ENCODE data around the gene RELN.

RELN gene

DNA sequence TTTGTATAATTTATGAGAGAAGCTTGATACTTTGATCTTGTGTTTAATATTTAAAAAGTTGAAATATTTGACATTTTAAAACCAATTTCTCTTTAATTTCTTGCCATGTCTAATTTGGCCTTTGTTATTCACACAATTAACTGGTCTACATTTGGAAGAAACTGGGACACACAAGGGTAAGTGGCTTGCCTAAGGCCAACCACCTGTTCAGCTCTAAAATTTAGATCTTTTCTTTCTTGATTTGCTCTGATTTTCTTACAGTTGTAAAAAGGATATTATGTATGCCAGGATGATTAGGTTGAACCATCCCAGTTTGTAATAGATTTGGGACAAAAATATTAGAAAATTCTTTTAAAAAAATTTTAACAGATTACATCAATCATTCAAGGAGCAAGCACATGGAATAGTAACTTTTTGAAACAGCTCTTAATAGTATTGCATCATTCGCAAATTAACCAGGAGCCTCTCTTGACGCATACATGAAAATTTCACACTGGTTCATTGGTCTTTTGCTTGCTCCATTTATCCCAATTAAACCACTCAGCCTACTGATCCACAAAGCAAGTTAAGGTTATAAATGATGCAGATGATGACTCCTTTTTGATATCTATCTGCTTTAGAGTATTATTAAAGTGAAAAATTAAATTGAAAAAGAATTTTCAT is 321.0 kb downstream of the RELN start:
- no peak for DNase-seq

GRCh38 chr7:103666326-103666725 is 323.1 kb downstream of the RELN start:
- no peak for DNase-seq

GRCh38 chr7:103664577-103664976 is 324.9 kb downstream of the RELN start:
- DNase-seq = no peak

- DNase-seq = no peak
These were observed 328.7 kb downstream of the RELN start for GRCh38 chr7:103660455-103661371.

GRCh38 chr7:103658055-103659005 is 331.1 kb downstream of the RELN start:
- DNase-seq = no peak

- DNase-seq = no peak
These were observed 332.0 kb downstream of the RELN start for GRCh38 chr7:103657474-103657894.

- no peak for DNase-seq
These were observed 333.2 kb downstream of the RELN start for GRCh38 chr7:103656221-103656620.

DNA sequence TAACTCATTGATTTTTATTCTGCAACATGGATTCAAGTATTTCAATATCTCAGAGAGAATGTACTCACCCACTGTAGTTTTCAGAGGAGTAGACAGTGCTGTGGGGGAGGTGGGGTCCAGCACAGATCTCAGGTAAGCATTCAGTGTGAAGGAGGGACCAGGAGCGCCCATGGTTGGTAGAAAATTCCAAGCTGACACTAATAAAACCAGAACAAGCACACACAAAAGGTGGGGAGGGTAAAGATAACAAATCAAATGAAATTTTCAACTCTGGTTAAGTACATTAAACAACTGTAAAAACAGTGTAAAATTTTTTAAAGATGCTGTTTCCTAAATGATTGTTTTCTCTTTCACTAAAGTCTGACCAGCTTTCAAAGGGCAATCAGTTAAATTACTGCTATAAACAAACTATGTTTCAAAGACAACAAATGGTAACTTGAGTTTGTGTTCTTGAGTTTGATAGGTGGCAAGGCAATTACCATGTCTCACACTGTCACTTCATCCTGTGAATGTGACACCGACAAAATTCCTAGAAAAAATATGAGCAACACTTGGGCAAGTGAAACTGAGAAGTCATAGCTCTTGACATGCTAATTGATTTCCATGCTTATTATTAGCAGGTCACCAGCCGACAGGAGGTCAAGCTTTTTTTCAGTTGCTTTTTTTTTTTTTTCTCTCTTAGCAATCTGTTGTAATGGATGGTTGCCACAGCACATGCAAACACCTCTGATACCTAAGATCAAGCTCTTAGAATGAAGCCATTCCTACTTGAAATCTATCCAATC is 337.7 kb downstream of the RELN start:
- DNase-seq = no peak

DNA sequence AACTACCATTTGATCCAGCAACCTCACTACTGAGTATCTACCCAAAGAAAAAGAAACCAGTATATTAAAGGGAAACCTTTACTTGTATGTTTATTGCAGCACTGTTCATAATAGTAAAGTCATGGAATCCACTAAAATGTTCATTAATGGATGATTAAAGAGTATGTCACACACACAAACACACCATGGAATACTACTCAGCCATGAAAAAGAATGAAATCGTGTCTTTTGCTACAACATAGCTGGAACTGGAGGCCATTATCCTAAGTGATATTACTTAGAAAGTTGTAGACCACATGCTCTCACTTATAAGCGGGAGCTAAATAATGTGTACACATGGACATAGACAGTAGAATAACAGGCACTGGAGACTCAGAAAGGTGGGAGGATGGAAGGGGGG is 340.4 kb downstream of the RELN start:
- DNase-seq = no peak

- DNase-seq = no peak
These were observed 341.3 kb downstream of the RELN start for GRCh38 chr7:103648135-103648534.

DNA sequence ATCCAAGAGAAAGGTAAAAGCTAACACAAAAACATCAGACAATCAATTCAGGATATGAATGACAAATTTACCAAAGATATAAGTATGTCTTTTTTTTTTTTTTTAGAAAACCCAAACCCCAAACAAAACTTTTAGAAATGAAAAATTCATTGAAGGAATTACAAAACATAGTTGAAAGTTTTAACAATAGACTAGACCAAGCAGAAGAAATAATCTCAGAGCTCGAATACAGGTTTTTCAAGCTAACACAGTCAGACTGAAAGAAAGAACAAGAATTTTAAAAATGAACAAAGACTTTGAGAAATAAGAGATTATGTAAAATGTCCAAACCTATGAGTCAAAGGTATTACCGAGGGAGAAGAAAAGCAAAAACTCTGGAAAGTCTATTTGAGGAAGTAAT is 345.1 kb downstream of the RELN start:
- DNase-seq = no peak

DNA sequence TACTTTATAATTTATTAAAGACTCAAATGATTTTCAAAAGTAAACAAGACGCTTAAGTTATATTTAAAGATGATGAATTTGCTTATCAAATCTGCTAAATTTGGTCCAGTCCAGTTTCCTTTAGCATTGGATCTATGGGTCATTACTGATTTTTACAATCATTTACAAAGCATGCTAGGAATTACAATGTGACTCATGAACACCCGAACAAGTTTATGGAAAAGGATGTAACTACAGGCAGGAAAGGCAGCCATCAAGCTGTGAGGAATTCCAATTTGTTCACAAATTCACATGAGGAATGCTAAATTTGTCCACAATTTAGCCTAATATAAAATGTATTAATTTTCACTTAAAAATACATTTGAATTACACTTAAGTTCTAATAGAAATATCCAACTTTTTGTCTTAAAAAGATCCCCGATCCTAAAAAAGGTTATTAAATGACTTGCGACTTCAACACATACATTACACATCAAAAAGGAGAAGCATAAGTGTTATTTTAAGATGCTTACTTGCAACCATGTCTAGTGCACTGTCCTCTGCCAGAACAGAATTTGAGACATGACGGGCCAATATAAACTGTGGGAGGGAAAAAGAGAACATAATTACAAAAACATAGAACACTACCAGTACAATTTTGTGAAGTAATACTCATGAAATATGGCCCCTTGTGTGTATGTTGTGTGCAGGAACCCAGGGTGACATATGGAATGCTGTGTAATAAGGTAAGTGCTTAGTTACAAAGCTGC is 349.3 kb downstream of the RELN start:
- no peak for DNase-seq

- no peak for DNase-seq
These were observed 351.7 kb downstream of the RELN start for GRCh38 chr7:103637726-103638125.

DNA sequence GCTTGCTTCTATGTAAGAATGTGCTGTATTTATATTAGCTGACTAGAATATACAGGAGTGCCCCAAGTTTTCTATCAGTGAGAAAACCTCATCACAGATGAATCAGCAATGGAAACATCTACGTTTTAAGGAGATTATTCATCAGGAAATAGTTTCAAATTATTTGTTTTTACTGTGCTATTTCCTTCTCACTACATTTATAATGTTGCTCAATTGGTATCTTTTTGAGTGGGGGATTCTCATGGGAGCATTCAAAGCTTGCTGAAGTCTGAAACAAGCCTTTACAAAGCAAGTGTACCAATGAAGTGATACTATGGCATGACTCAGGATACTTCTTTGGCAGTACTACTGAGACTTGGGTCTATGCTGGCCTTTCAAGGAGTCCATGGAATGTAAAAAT is 352.4 kb downstream of the RELN start:
- DNase-seq = no peak

DNA sequence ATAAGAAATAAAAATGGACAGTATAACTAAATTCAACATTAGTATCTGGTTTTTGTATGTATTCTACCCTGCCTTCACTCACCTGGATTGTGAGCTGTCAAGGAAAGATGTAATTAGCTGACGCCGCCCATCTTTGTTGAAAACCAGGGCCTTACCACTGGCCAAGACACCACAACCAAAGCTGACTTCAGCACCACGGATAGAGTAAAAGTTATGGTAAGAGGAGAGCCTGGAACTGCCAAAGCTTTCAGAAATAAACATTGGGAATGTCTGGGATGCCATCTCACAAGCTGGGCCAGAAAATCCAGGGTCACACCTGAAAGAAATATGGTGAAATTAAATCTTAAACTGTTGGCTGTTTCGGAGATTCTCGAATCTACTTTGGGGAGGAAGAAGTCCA is 353.3 kb downstream of the RELN start:
- no peak for DNase-seq

GRCh38 chr7:103632972-103633371 is 356.5 kb downstream of the RELN start:
- DNase-seq = no peak

GRCh38 chr7:103632005-103632639 is 357.3 kb downstream of the RELN start:
- no peak for DNase-seq

DNA sequence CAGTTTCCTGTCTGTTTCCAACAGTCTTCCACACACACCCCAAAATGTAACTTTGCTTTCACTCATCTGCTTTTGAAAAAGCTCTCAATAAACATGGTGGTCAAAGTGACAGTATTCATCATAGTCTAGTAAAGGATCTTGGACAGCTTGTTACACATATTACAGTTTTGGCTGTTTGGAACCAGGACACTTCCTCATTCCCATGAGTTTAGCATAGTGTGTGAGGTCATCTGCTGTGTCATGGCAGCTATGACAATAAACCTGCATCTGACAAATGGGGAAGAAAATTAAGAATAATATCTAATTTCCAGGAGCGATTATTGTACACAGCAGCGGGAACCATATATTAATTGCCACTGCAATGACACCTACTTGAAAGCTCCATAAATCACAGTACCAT is 359.1 kb downstream of the RELN start:
- no peak for DNase-seq

DNA sequence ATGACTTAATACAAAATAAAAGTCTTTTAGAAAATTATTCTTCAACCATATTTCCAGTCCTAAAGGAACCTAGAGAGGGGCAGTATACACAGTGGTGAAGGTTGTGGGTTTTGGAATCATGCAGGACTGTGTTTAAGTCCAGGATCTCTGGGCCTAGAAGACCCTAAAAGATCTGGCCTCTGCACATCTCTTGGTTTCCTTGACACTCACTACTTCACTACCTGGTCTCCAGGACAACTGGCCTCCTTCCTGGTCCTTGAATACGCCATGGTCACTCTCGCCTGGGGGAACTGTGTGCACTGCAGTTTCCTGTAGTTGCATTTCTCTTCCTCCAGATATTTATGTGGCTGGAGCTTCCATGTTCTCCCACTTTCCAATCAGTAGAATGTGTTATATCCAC is 360.7 kb downstream of the RELN start:
- DNase-seq = no peak

- no peak for DNase-seq
These were observed 362.7 kb downstream of the RELN start for GRCh38 chr7:103626776-103627175.

DNA sequence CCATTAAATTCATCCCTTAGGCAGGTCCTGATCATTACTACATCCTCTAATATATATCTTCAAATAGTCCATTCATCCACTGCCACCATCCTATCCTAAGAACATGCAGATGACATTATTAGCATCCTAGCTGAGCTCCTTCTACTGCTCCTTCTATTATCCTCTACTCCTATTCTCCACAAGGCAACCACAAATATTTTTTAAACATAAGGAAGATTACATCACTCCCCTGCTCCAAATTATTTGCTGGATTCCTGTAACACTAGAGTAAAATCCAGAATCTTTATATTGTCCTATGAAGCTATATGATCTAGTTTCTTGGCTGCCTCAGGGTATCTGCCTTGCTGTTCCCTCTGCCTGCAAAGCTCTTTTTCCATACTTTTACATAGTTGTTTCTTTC is 367.2 kb downstream of the RELN start:
- no peak for DNase-seq
